Measurements from ENCODE around the gene TDP1. TPM values are rescaled to one million over a fixed set of nuclear protein-coding genes. Genes with fewer than 3 reads are reported as not detected.

Gene TDP1
- total and polyA plus RNA-seq, 2 of the 13 experiments (the other 11 are each of a cell fraction or from before 2014, with no cell fraction given) = 16.4 to 31.2 TPM

DNA sequence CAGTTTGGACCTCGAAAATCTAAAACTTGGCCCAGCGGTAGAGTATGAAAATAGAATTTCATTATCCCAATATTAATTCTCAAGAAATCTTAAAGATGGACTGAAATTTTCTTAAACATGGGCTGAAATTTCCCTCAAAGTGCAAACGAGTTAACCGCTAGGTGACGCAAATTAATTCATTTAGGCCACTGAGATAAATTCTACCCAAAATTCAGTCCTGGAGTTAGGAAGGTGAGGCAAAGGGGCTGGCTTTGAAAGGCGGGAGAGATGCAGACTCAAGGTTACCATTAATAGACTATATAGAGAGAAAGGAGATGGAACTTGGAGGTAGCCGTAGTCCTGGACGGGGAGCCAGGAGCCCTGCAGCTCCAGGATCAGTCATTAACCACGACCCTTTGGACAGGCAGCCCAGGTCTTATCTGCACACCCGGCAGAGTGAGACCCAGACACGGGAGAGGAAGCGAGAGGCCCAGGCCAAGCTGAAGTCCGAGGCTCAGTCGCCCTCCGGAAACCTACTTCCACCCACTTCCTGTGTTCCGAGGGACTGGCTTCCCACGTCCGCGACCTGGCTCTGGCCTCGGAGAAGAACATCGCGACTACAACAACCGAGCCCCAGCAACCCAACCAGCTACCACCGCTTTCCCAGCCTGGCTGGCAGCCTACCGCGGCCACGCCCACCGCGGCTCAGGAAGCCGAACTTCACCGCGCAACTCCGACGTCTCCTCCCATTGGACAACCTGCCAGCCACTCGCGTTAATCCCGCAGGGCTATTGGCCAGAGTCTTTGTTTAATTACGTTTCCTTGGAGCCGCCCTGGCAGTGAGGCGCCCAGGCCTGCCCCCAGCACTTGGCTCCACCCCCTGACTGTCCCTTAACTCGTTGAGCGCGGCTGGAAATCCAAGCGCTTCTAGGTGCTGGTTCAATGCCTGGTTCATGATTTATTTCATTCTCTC lies 1.4 kb upstream of the TDP1 start, which contains the start of gene EFCAB11 (continued):
- no peak for TF ChIP-seq CAMTA2 (CRISPR knock-in tag; IDR thresholded peaks at IDR 0.05; ENCODE audit: borderline replicate concordance)
- TF ChIP-seq, protein P1, sequence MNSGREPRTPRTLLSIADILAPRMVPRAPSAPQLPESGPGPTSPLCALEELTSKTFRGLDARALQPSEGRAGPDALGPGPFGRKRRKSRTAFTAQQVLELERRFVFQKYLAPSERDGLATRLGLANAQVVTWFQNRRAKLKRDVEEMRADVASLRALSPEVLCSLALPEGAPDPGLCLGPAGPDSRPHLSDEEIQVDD (CRISPR knock-in tag; IDR thresholded peaks at IDR 0.05; ENCODE audit: borderline replicate concordance) = no peak
- TF ChIP-seq TP53 (CRISPR knock-in tag; conservative IDR thresholded peaks at IDR 0.05) = no peak
- no peak for TF ChIP-seq FOXO1 (CRISPR knock-in tag; IDR thresholded peaks at IDR 0.05)
- no peak; the same call in 1 of the 2 replicates for TF ChIP-seq ZFP82 (CRISPR knock-in tag; IDR thresholded peaks at IDR 0.05; ENCODE audit: borderline replicate concordance)
- TF ChIP-seq, protein P2, sequence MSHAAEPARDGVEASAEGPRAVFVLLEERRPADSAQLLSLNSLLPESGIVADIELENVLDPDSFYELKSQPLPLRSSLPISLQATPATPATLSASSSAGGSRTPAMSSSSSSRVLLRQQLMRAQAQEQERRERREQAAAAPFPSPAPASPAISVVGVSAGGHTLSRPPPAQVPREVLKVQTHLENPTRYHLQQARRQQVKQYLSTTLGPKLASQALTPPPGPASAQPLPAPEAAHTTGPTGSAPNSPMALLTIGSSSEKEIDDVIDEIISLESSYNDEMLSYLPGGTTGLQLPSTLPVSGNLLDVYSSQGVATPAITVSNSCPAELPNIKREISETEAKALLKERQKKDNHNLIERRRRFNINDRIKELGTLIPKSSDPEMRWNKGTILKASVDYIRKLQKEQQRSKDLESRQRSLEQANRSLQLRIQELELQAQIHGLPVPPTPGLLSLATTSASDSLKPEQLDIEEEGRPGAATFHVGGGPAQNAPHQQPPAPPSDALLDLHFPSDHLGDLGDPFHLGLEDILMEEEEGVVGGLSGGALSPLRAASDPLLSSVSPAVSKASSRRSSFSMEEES (CRISPR knock-in tag; IDR thresholded peaks at IDR 0.05) = peak; percentile 35; the same call in 1 of the 2 replicates
- no peak for TF ChIP-seq MEIS1 (CRISPR knock-in tag; IDR thresholded peaks at IDR 0.05; ENCODE audit: borderline replicate concordance)
- TF ChIP-seq, protein P3, sequence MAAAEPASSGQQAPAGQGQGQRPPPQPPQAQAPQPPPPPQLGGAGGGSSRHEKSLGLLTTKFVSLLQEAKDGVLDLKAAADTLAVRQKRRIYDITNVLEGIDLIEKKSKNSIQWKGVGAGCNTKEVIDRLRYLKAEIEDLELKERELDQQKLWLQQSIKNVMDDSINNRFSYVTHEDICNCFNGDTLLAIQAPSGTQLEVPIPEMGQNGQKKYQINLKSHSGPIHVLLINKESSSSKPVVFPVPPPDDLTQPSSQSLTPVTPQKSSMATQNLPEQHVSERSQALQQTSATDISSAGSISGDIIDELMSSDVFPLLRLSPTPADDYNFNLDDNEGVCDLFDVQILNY (CRISPR knock-in tag; conservative IDR thresholded peaks at IDR 0.05) = peak; percentile 91
- TF ChIP-seq, protein P4, sequence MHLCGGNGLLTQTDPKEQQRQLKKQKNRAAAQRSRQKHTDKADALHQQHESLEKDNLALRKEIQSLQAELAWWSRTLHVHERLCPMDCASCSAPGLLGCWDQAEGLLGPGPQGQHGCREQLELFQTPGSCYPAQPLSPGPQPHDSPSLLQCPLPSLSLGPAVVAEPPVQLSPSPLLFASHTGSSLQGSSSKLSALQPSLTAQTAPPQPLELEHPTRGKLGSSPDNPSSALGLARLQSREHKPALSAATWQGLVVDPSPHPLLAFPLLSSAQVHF (CRISPR knock-in tag; IDR thresholded peaks at IDR 0.05) = no peak
- no peak for TF ChIP-seq SRSF9 (IDR thresholded peaks at IDR 0.05; ENCODE audit: borderline replicate concordance, insufficient read depth, low read depth, low read length, poor library complexity, severe bottlenecking)
- peak; percentile 79 for TF ChIP-seq IKZF4 (CRISPR knock-in tag; IDR thresholded peaks at IDR 0.05; ENCODE audit: borderline replicate concordance, low read depth, not compliant biosample characterization)
- TF ChIP-seq ZNF430 (CRISPR knock-in tag; IDR thresholded peaks at IDR 0.05) = peak; percentile 78
- TF ChIP-seq, protein P5, sequence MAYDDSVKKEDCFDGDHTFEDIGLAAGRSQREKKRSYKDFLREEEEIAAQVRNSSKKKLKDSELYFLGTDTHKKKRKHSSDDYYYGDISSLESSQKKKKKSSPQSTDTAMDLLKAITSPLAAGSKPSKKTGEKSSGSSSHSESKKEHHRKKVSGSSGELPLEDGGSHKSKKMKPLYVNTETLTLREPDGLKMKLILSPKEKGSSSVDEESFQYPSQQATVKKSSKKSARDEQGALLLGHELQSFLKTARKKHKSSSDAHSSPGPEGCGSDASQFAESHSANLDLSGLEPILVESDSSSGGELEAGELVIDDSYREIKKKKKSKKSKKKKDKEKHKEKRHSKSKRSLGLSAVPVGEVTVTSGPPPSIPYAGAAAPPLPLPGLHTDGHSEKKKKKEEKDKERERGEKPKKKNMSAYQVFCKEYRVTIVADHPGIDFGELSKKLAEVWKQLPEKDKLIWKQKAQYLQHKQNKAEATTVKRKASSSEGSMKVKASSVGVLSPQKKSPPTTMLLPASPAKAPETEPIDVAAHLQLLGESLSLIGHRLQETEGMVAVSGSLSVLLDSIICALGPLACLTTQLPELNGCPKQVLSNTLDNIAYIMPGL (CRISPR knock-in tag; IDR thresholded peaks at IDR 0.05; ENCODE audit: borderline replicate concordance in 1 of 2, low read depth in 1 of 2) = peak; percentile 51 to 54; a peak in 1 of 4 replicates
- TF ChIP-seq ZNF33B (CRISPR knock-in tag; IDR thresholded peaks at IDR 0.05) = 0 out of 2 replicates have a peak, but pooled peaks have one; percentile 24
- peak; percentile 87 to 93 for TF ChIP-seq POLR2A (IDR thresholded peaks at IDR 0.05; ENCODE audit: insufficient read depth in 1 of 2, low read depth in 2 of 2, low read length in 2 of 2)
- peak; percentile 55 for TF ChIP-seq ZNF883 (CRISPR knock-in tag; IDR thresholded peaks at IDR 0.05; ENCODE audit: not compliant biosample characterization)
- peak; percentile 100 for TF ChIP-seq SAP130 (CRISPR knock-in tag; IDR thresholded peaks at IDR 0.05; ENCODE audit: low read depth)
- TF ChIP-seq SMAD3 (CRISPR knock-in tag; IDR thresholded peaks at IDR 0.05) = no peak
- TF ChIP-seq KLF6 (CRISPR knock-in tag; IDR thresholded peaks at IDR 0.05) = no peak
- TF ChIP-seq ZSCAN21 (CRISPR knock-in tag; IDR thresholded peaks at IDR 0.05; ENCODE audit: borderline replicate concordance) = no peak
- no peak for TF ChIP-seq ZNF788 (CRISPR knock-in tag; IDR thresholded peaks at IDR 0.05; ENCODE audit: borderline replicate concordance)

All from HepG2 (cell line).